HEK293T (cell line): Measurements from ENCODE around the gene NR3C2.

Experiments
- CTCF ChIA-PET: fragments of 350-600 bp; formaldehyde crosslinking; extraction: SDS; loops from one replicate; lab custom pipeline; 2021; ENCODE audit warnings: antibody characterized with exemption, inconsistent platforms; lab: Yijun Ruan, JAX
- POLR2A ChIA-PET: fragments of 350-600 bp; formaldehyde crosslinking; extraction: SDS; loops from one replicate; lab custom pipeline; 2020; ENCODE audit warnings: antibody characterized with exemption, inconsistent platforms; lab: Yijun Ruan, JAX
- DNase-seq: peaks from one replicate; pipeline ENCODE4 v3.0.0; 2012; ENCODE audit warnings: mixed read lengths; ENCODE audit errors: extremely low spot score
- ARNT ChIP-seq: fragments of 450-650 bp; IDR thresholded peaks from 2 replicates; pipeline ENCODE4 v1.6.1; 2017; ENCODE audit warnings: mild to moderate bottlenecking
- BHLHE40 ChIP-seq: fragments of 450-650 bp; IDR thresholded peaks from 2 replicates; pipeline ENCODE4 v1.6.1; 2016; ENCODE audit warnings: mild to moderate bottlenecking, moderate library complexity, borderline replicate concordance
- CTBP1 ChIP-seq: fragments of 450-650 bp; IDR thresholded peaks from 2 replicates; pipeline ENCODE4 v1.6.1; 2016; ENCODE audit warnings: borderline replicate concordance
- ELF4 ChIP-seq: fragments of 450-650 bp; IDR thresholded peaks from 2 replicates; pipeline ENCODE4 v1.6.1; 2017; ENCODE audit warnings: antibody characterized with exemption
- FOXA1 ChIP-seq: fragments of 450-650 bp; IDR thresholded peaks from 2 replicates; pipeline ENCODE4 v1.6.1; 2016; ENCODE audit warnings: mild to moderate bottlenecking
- FOXK2 ChIP-seq: fragments of 450-650 bp; IDR thresholded peaks from 2 replicates; pipeline ENCODE4 v1.6.1; 2016; ENCODE audit warnings: mild to moderate bottlenecking
- FOXM1 ChIP-seq: fragments of 450-650 bp; IDR thresholded peaks from 2 replicates; pipeline ENCODE4 v1.6.1; 2017; ENCODE audit warnings: mild to moderate bottlenecking, borderline replicate concordance
- HDGF ChIP-seq: fragments of 450-650 bp; IDR thresholded peaks from 2 replicates; pipeline ENCODE4 v1.6.1; 2017; ENCODE audit warnings: antibody characterized with exemption, borderline replicate concordance
- L3MBTL2 ChIP-seq: fragments of 450-650 bp; conservative IDR thresholded peaks from 2 replicates; pipeline ENCODE4 v1.6.1; 2016; ENCODE audit warnings: mild to moderate bottlenecking
- LEF1 ChIP-seq: fragments of 450-650 bp; IDR thresholded peaks from 2 replicates; pipeline ENCODE4 v1.6.1; 2017; ENCODE audit warnings: mild to moderate bottlenecking, borderline replicate concordance
- NFRKB ChIP-seq: fragments of 450-650 bp; IDR thresholded peaks from 2 replicates; pipeline ENCODE4 v1.6.1; 2016; ENCODE audit warnings: mild to moderate bottlenecking, moderate library complexity
- PKNOX1 ChIP-seq: fragments of 450-650 bp; IDR thresholded peaks from 2 replicates; pipeline ENCODE4 v1.6.1; 2016
- SP1 ChIP-seq: fragments of 450-650 bp; IDR thresholded peaks from 2 replicates; pipeline ENCODE4 v1.6.1; 2017
- SUZ12 ChIP-seq: fragments of 450-650 bp; IDR thresholded peaks from 2 replicates; pipeline ENCODE4 v1.6.1; 2016; ENCODE audit warnings: mild to moderate bottlenecking
- TARDBP ChIP-seq: fragments of 450-650 bp; IDR thresholded peaks from 2 replicates; pipeline ENCODE4 v1.6.1; 2016
- ZNF384 ChIP-seq: fragments of 450-650 bp; IDR thresholded peaks from 2 replicates; pipeline ENCODE4 v1.6.1; 2016

The NR3C2 gene

GRCh38 chr4:148311526-148311925 is 130.7 kb downstream of the NR3C2 start:
- TF ChIP-seq ZNF384, result no peak
- no peak for TF ChIP-seq LEF1
- no peak for TF ChIP-seq FOXA1
- no peak for TF ChIP-seq SUZ12
- no peak for DNase-seq
- CTCF ChIA-PET, result no interaction called here
- POLR2A ChIA-PET, result no interaction called here

- POLR2A ChIA-PET, result no interaction called here
- DNase-seq, result no peak
- no peak for TF ChIP-seq CTBP1
- no peak for TF ChIP-seq TARDBP
- CTCF ChIA-PET, result no interaction called here
These were observed 131.5 kb downstream of the NR3C2 start for GRCh38 chr4:148310756-148311155.

GRCh38 chr4:148305751-148306150 is 136.5 kb downstream of the NR3C2 start:
- CTCF ChIA-PET, result no interaction called here
- TF ChIP-seq SUZ12, result no peak
- no peak for TF ChIP-seq NFRKB
- TF ChIP-seq PKNOX1, result no peak
- no peak for TF ChIP-seq ZNF384
- TF ChIP-seq TARDBP, result no peak
- TF ChIP-seq SP1, result no peak
- POLR2A ChIA-PET, result no interaction called here
- DNase-seq, result no peak

GRCh38 chr4:148302416-148302815 is 139.8 kb downstream of the NR3C2 start:
- DNase-seq, result no peak
- CTCF ChIA-PET, result no interaction called here
- POLR2A ChIA-PET, result no interaction called here
- TF ChIP-seq SUZ12, result no peak
- no peak for TF ChIP-seq TARDBP
- no peak for TF ChIP-seq HDGF
- no peak for TF ChIP-seq FOXK2
- no peak for TF ChIP-seq PKNOX1
- no peak for TF ChIP-seq LEF1
- no peak for TF ChIP-seq CTBP1
- no peak for TF ChIP-seq FOXM1
- TF ChIP-seq L3MBTL2, result no peak
- no peak for TF ChIP-seq FOXA1
- no peak for TF ChIP-seq ARNT
- TF ChIP-seq BHLHE40, result no peak
- TF ChIP-seq SP1, result no peak
- no peak for TF ChIP-seq ZNF384

- CTCF ChIA-PET, result no interaction called here
These were observed 141.3 kb downstream of the NR3C2 start for GRCh38 chr4:148300877-148301276.

GRCh38 chr4:148299337-148299736 is 142.9 kb downstream of the NR3C2 start:
- DNase-seq, result no peak
- ChIA-PET CTCF (interaction anchor here (0.9 kb wide), 1 partner anchor 722 kb away, joined by 3 read pairs; no protein-coding TSS in a partner anchor), POLR2A (no interaction called here)
- TF ChIP-seq NFRKB (no peak), LEF1 (no peak)

More at GRCh38 chr4:148300877-148301276, 141.3 kb downstream of the NR3C2 start:
- TF ChIP-seq BHLHE40, result no peak
- no peak for TF ChIP-seq TARDBP
- TF ChIP-seq L3MBTL2, result no peak
- TF ChIP-seq LEF1, result no peak
- no peak for TF ChIP-seq HDGF
- no peak for TF ChIP-seq FOXK2
- no peak for TF ChIP-seq NFRKB
- TF ChIP-seq ZNF384, result no peak
- no peak for TF ChIP-seq FOXM1
- TF ChIP-seq ARNT, result no peak
- TF ChIP-seq SUZ12, result no peak
- TF ChIP-seq ELF4, result no peak
- no peak for TF ChIP-seq SP1
- POLR2A ChIA-PET, result no interaction called here
- DNase-seq, result no peak

- CTCF ChIA-PET, result no interaction called here
- no peak for DNase-seq
- no peak for TF ChIP-seq TARDBP
- TF ChIP-seq LEF1, result no peak
- no peak for TF ChIP-seq CTBP1
- TF ChIP-seq L3MBTL2, result no peak
- TF ChIP-seq PKNOX1, result no peak
- TF ChIP-seq ARNT, result no peak
- no peak for TF ChIP-seq ELF4
- TF ChIP-seq FOXK2, result no peak
- POLR2A ChIA-PET, result no interaction called here
These were observed 145.7 kb downstream of the NR3C2 start for GRCh38 chr4:148296498-148296897.

- TF ChIP-seq SP1 (no peak), SUZ12 (no peak), FOXM1 (no peak), ELF4 (no peak)
- DNase-seq, result no peak
- POLR2A ChIA-PET, result no interaction called here
- CTCF ChIA-PET, result interaction anchor here (0.5 to 1.1 kb wide), 3 partner anchors 22 to 377 kb away, joined by 3 to 5 read pairs (median 5); no protein-coding TSS in a partner anchor
These were observed 146.6 kb downstream of the NR3C2 start for GRCh38 chr4:148295642-148296041.
